T1000 (cell line): ENCODE measurements around the gene AIM2.
A peak's percentile ranks its signal among the peaks of the same experiment; 100 is the strongest.
"Not testable (repeated sequence)": the region's sequence is repeated elsewhere in the genome, so short reads cannot be mapped to it uniquely, and the experiment has no call there.

ENCODE experiments used
- DNase-seq: peaks from one replicate; lab custom pipeline; 2025; ENCODE audit warnings: mixed read lengths; lab: John Stamatoyannopoulos, UW

The AIM2 gene

GRCh38 chr1:159079525-159079924 is 3.0 kb upstream of the AIM2 start:
- no peak for DNase-seq

- peak; percentile 83 for DNase-seq
Observed at GRCh38 chr1:159077120-159077961, 775 bp upstream of the AIM2 start.

GRCh38 chr1:159071970-159072582 is 4.5 kb downstream of the AIM2 start:
- DNase-seq = no peak

GRCh38 chr1:159068886-159069285 is 7.7 kb downstream of the AIM2 start:
- DNase-seq = no peak

- DNase-seq = no peak
Observed at GRCh38 chr1:159067699-159068621, 8.6 kb downstream of the AIM2 start.

- DNase-seq = no peak
Observed at GRCh38 chr1:159066108-159066507, 10.5 kb downstream of the AIM2 start.

GRCh38 chr1:159065106-159065505 is 11.5 kb downstream of the AIM2 start:
- DNase-seq = no peak

GRCh38 chr1:159058751-159059150 is 17.8 kb downstream of the AIM2 start:
- no peak for DNase-seq

- no peak for DNase-seq
Observed at GRCh38 chr1:159056069-159056698, 20.4 kb downstream of the AIM2 start.

- no peak for DNase-seq
Observed at GRCh38 chr1:159055181-159055641, 21.4 kb downstream of the AIM2 start.

GRCh38 chr1:159054427-159054826 is 22.1 kb downstream of the AIM2 start:
- DNase-seq = no peak

- no peak for DNase-seq
Observed at GRCh38 chr1:159051436-159051835, 25.1 kb downstream of the AIM2 start.

- not testable (repeated sequence) for DNase-seq
Observed at GRCh38 chr1:159046486-159046885, 30.1 kb downstream of the AIM2 start.

GRCh38 chr1:159040893-159041724 is 35.5 kb downstream of the AIM2 start:
- no peak for DNase-seq

GRCh38 chr1:159040206-159040605 is 36.4 kb downstream of the AIM2 start:
- DNase-seq = no peak

- DNase-seq = no peak
Observed at GRCh38 chr1:159030877-159031447, 45.6 kb downstream of the AIM2 start.

- no peak for DNase-seq
Observed at GRCh38 chr1:159030311-159030710, 46.3 kb downstream of the AIM2 start.

GRCh38 chr1:159026841-159027240 is 49.7 kb downstream of the AIM2 start:
- DNase-seq = not testable (repeated sequence)

GRCh38 chr1:159025043-159025442 is 51.5 kb downstream of the AIM2 start:
- DNase-seq = no peak

- DNase-seq = no peak
Observed at GRCh38 chr1:159023723-159024122, 52.8 kb downstream of the AIM2 start.
